Limb (tissue), 2 donors: ENCODE results near the gene AMZ2.
"Not testable (repeated sequence)": the region's sequence is repeated elsewhere in the genome, so short reads cannot be mapped to it uniquely, and the experiment has no call there.

Experiments
- DNase-seq, 2 donors: peaks; one replicate each; pipeline ENCODE4 v3.0.0-alpha.2; 2016; ENCODE audit errors: extremely low spot score in 2 of 2

AMZ2 gene

GRCh38 chr17:68248891-68249290, 1.0 kb downstream of the AMZ2 start:
- DNase-seq: no peak

- no peak for DNase-seq
These were observed 1.5 kb downstream of the AMZ2 start for GRCh38 chr17:68249354-68249765.

GRCh38 chr17:68253426-68253825, 5.6 kb downstream of the AMZ2 start:
- DNase-seq: not testable (repeated sequence)

GRCh38 chr17:68255151-68255550, 7.3 kb downstream of the AMZ2 start:
- DNase-seq: no peak

- no peak for DNase-seq
These were observed 8.1 kb downstream of the AMZ2 start for GRCh38 chr17:68255731-68256538.

- not testable (repeated sequence) for DNase-seq
These were observed 8.9 kb downstream of the AMZ2 start for GRCh38 chr17:68256701-68257100.

GRCh38 chr17:68257934-68258333, 10.1 kb downstream of the AMZ2 start:
- no peak for DNase-seq

- peak in 1 of 2 donors; percentile 61 for DNase-seq
These were observed 11.2 kb downstream of the AMZ2 start for GRCh38 chr17:68258890-68259647.

- DNase-seq: not testable (repeated sequence)
These were observed 11.8 kb downstream of the AMZ2 start for GRCh38 chr17:68259648-68259951.

GRCh38 chr17:68260051-68260762, 12.4 kb downstream of the AMZ2 start:
- DNase-seq: no peak

GRCh38 chr17:68262467-68262866, 14.6 kb downstream of the AMZ2 start:
- not testable (repeated sequence) for DNase-seq

- DNase-seq: peak in 1 of 2 donors; percentile 20
These were observed 15.3 kb downstream of the AMZ2 start for GRCh38 chr17:68263101-68263681.

- not testable (repeated sequence) for DNase-seq
These were observed 18.0 kb downstream of the AMZ2 start for GRCh38 chr17:68265833-68266232.

- DNase-seq: no peak
These were observed 25.9 kb downstream of the AMZ2 start for GRCh38 chr17:68273722-68274121.

GRCh38 chr17:68276339-68276738, 28.5 kb downstream of the AMZ2 start:
- not testable (repeated sequence) for DNase-seq

GRCh38 chr17:68277807-68278206, 30.0 kb downstream of the AMZ2 start:
- no peak for DNase-seq

GRCh38 chr17:68281965-68282364, 34.1 kb downstream of the AMZ2 start:
- DNase-seq: not testable (repeated sequence)

GRCh38 chr17:68288375-68288774, 40.5 kb downstream of the AMZ2 start:
- DNase-seq: no peak

- no peak for DNase-seq
These were observed 41.0 kb downstream of the AMZ2 start for GRCh38 chr17:68288804-68289203.

GRCh38 chr17:68289473-68289872, 41.6 kb downstream of the AMZ2 start:
- DNase-seq: no peak

- DNase-seq: peak in 1 of 2 donors; percentile 28
These were observed 42.1 kb downstream of the AMZ2 start for GRCh38 chr17:68289936-68290267.
